Upper lobe of left lung (tissue), 4 donors: ENCODE measurements around the gene ZNF219.

Experiments used
- CTCF ChIP-seq, 6 experiments: fragments of 450-650 bp in 4 of 6; fragments of 200-600 bp in 2 of 6; sonication (generic) in 2 of 6; IDR thresholded peaks; one replicate each; pipeline ENCODE4 v1.5.1; 2016 to 2019; ENCODE audit warnings: antibody characterized with exemption in 6 of 6
- EP300 ChIP-seq, 4 donors: sonication (generic); formaldehyde crosslinking; IDR thresholded peaks; one replicate each; pipeline ENCODE4 v1.5.1; 2017; ENCODE audit warnings: antibody characterized with exemption in 4 of 4, control low read depth in 2 of 4
- POLR2A ChIP-seq, 4 donors: fragments of 450-650 bp; IDR thresholded peaks; one replicate each; pipeline ENCODE4 v1.5.1; 2016 to 2017; ENCODE audit warnings: antibody characterized with exemption in 4 of 4, mild to moderate bottlenecking in 2 of 4
- POLR2AphosphoS5 ChIP-seq, 2 donors: sonication (generic); formaldehyde crosslinking; IDR thresholded peaks; one replicate each; pipeline ENCODE4 v1.5.1; 2017; ENCODE audit warnings: antibody characterized with exemption in 2 of 2

GRCh38 chr14:21098076-21098891, at the start of gene ZNF219:
- peak in 1 of 6 experiments; percentile 24 for TF ChIP-seq CTCF (IDR thresholded peaks at IDR 0.05)
- TF ChIP-seq POLR2A (IDR thresholded peaks at IDR 0.05) = peak in 1 of 4 donors; percentile 44
- no peak for TF ChIP-seq EP300 (IDR thresholded peaks at IDR 0.05)
- TF ChIP-seq POLR2AphosphoS5 (IDR thresholded peaks at IDR 0.05) = peak in 1 of 2 donors; percentile 65
